Neural cell (in vitro differentiated cells): Measurements from ENCODE around the gene SLC4A1. TPM values are rescaled to one million over a fixed set of nuclear protein-coding genes. Genes with fewer than 3 reads are reported as not detected.

ENCODE experiments used
- H2AFZ ChIP-seq: fragments of 200-600, 300-800 bp; sonication (generic), shearing (Covaris generic); 2 replicates; pipeline ENCODE4 v1.6.0; 2014; ENCODE audit warnings: low read depth, mild to moderate bottlenecking, antibody characterized with exemption, low read length, moderate library complexity
- H3F3A ChIP-seq: fragments of 200-600 bp; shearing (Covaris generic); 2 replicates; pipeline ENCODE4 v1.6.1; 2016; ENCODE audit warnings: mild to moderate bottlenecking, moderate library complexity, mixed read lengths, antibody characterized with exemption, low read length; ENCODE audit not compliant: insufficient read depth, poor library complexity, severe bottlenecking
- H3K27ac ChIP-seq: fragments of 200-600, 300-800 bp; sonication (generic), shearing (Covaris generic); 2 replicates; pipeline ENCODE4 v1.5.1; 2014; ENCODE audit warnings: mild to moderate bottlenecking, low read length, moderate library complexity
- H3K27me3 ChIP-seq: fragments of 300-800, 200-600 bp; sonication (generic), shearing (Covaris generic); 2 replicates; pipeline ENCODE4 v1.6.0; 2014; ENCODE audit warnings: mild to moderate bottlenecking, low read depth, low read length, moderate library complexity; ENCODE audit not compliant: insufficient read depth
- H3K36me3 ChIP-seq: fragments of 300-800, 200-600 bp; sonication (generic), shearing (Covaris generic); 2 replicates; pipeline ENCODE4 v1.5.1; 2014; ENCODE audit warnings: mild to moderate bottlenecking, antibody characterized with exemption, low read length, moderate library complexity; ENCODE audit not compliant: insufficient read depth
- H3K4me2 ChIP-seq: fragments of 300-800, 200-600 bp; sonication (generic), shearing (Covaris generic); 2 replicates; pipeline ENCODE4 v1.6.0; 2014; ENCODE audit warnings: mild to moderate bottlenecking, low read length
- H3K4me3 ChIP-seq: fragments of 300-800, 200-600 bp; sonication (generic), shearing (Covaris generic); 2 replicates; pipeline ENCODE4 v1.5.1; 2014; ENCODE audit warnings: mild to moderate bottlenecking, low read length, moderate library complexity
- H3K79me2 ChIP-seq: fragments of 200-600 bp; shearing (Covaris generic); replicated peaks from 2 replicates; pipeline ENCODE4 v1.6.0; 2014; ENCODE audit warnings: mild to moderate bottlenecking, low read length, moderate library complexity; ENCODE audit not compliant: insufficient read depth
- H3K9ac ChIP-seq: fragments of 300-800, 200-600 bp; sonication (generic), shearing (Covaris generic); 2 replicates; pipeline ENCODE4 v1.6.1; 2016; ENCODE audit warnings: mild to moderate bottlenecking, low read length, mixed read lengths
- H3K9me2 ChIP-seq: fragments of 200-600 bp; shearing (Covaris generic); 2 replicates; pipeline ENCODE4 v1.6.1; 2016; ENCODE audit warnings: mild to moderate bottlenecking, low read length, mixed read lengths; ENCODE audit not compliant: insufficient read depth
- H3K9me3 ChIP-seq: fragments of 200-600, 300-800 bp; sonication (generic), shearing (Covaris generic); 2 replicates; pipeline ENCODE4 v1.6.1; 2016; ENCODE audit warnings: mild to moderate bottlenecking, mixed run types, low read length, moderate library complexity, mixed read lengths
- H4K20me1 ChIP-seq: fragments of 200-600 bp; shearing (Covaris generic); 2 replicates; pipeline ENCODE4 v1.6.1; 2016; ENCODE audit warnings: mild to moderate bottlenecking, mixed run types; ENCODE audit not compliant: insufficient read depth
- EP300 ChIP-seq: fragments of 450-650 bp; conservative IDR thresholded peaks from 2 replicates; pipeline ENCODE4 v1.6.1; 2014; ENCODE audit warnings: antibody characterized with exemption, mild to moderate bottlenecking, moderate library complexity; ENCODE audit not compliant: poor library complexity, severe bottlenecking
- EZH2 ChIP-seq: fragments of 200-600, 300-800 bp; shearing (Covaris generic), sonication (generic); IDR thresholded peaks from 2 replicates; pipeline ENCODE4 v1.6.1; 2014; ENCODE audit warnings: antibody characterized with exemption, low read length, borderline replicate concordance, mild to moderate bottlenecking; ENCODE audit not compliant: insufficient read depth, poor library complexity, severe bottlenecking
- MXI1 ChIP-seq: fragments of 450-650 bp; conservative IDR thresholded peaks from 2 replicates; pipeline ENCODE4 v1.6.1; 2014; ENCODE audit warnings: antibody characterized with exemption, mild to moderate bottlenecking; ENCODE audit not compliant: poor library complexity, severe bottlenecking
- POLR2AphosphoS5 ChIP-seq: IDR thresholded peaks from 2 replicates; pipeline ENCODE4 v1.6.1; 2012
- RAD21 ChIP-seq: fragments of 450-650 bp; conservative IDR thresholded peaks from 2 replicates; pipeline ENCODE4 v1.6.1; 2014; ENCODE audit warnings: antibody characterized with exemption, mild to moderate bottlenecking, moderate library complexity
- SMC3 ChIP-seq: fragments of 450-650 bp; conservative IDR thresholded peaks from 2 replicates; pipeline ENCODE4 v1.6.1; 2014; ENCODE audit warnings: antibody characterized with exemption, mild to moderate bottlenecking, moderate library complexity; ENCODE audit not compliant: poor library complexity
- TAF1 ChIP-seq: IDR thresholded peaks from 2 replicates; pipeline ENCODE4 v1.6.1; 2012; ENCODE audit warnings: low read depth
- polyA plus RNA-seq: library from polyadenylated mRNA; depleted of rRNA; stranded (reverse); fragments of >200 nt; gene quantifications from 2 replicates; pipeline ENCODE4 v1.2.3, GENCODE V29; 2014
- TF ChIP-seq, protein P1 (sequence below): fragments of 450-650 bp; IDR thresholded peaks from 2 replicates; pipeline ENCODE4 v1.5.1; 2014; ENCODE audit warnings: antibody characterized with exemption, mild to moderate bottlenecking, moderate library complexity; ENCODE audit not compliant: poor library complexity, severe bottlenecking
- TF ChIP-seq, protein P2 (sequence below): IDR thresholded peaks from 2 replicates; pipeline ENCODE4 v1.6.1; 2012; ENCODE audit warnings: borderline replicate concordance

Gene SLC4A1
- polyA plus RNA-seq, 1 donor from 2014 or later: 0.05 TPM

GRCh38 chr17:44312396-44313104, 44.6 kb upstream of the SLC4A1 start:
- no peaks in the 10 kb centered on the region for H3K9me3 ChIP-seq
- no peak overlapping the region for H3K27ac ChIP-seq
- H2AFZ ChIP-seq: no peak overlapping the region
- TF ChIP-seq EZH2: no peak
- no peak for TF ChIP-seq TAF1
- TF ChIP-seq MXI1: no peak
- TF ChIP-seq POLR2AphosphoS5: no peak
- no peak for TF ChIP-seq EP300
- TF ChIP-seq RAD21: no peak
- TF ChIP-seq, protein P1, sequence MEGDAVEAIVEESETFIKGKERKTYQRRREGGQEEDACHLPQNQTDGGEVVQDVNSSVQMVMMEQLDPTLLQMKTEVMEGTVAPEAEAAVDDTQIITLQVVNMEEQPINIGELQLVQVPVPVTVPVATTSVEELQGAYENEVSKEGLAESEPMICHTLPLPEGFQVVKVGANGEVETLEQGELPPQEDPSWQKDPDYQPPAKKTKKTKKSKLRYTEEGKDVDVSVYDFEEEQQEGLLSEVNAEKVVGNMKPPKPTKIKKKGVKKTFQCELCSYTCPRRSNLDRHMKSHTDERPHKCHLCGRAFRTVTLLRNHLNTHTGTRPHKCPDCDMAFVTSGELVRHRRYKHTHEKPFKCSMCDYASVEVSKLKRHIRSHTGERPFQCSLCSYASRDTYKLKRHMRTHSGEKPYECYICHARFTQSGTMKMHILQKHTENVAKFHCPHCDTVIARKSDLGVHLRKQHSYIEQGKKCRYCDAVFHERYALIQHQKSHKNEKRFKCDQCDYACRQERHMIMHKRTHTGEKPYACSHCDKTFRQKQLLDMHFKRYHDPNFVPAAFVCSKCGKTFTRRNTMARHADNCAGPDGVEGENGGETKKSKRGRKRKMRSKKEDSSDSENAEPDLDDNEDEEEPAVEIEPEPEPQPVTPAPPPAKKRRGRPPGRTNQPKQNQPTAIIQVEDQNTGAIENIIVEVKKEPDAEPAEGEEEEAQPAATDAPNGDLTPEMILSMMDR: no peak
- no peak for TF ChIP-seq SMC3
- TF ChIP-seq, protein P2, sequence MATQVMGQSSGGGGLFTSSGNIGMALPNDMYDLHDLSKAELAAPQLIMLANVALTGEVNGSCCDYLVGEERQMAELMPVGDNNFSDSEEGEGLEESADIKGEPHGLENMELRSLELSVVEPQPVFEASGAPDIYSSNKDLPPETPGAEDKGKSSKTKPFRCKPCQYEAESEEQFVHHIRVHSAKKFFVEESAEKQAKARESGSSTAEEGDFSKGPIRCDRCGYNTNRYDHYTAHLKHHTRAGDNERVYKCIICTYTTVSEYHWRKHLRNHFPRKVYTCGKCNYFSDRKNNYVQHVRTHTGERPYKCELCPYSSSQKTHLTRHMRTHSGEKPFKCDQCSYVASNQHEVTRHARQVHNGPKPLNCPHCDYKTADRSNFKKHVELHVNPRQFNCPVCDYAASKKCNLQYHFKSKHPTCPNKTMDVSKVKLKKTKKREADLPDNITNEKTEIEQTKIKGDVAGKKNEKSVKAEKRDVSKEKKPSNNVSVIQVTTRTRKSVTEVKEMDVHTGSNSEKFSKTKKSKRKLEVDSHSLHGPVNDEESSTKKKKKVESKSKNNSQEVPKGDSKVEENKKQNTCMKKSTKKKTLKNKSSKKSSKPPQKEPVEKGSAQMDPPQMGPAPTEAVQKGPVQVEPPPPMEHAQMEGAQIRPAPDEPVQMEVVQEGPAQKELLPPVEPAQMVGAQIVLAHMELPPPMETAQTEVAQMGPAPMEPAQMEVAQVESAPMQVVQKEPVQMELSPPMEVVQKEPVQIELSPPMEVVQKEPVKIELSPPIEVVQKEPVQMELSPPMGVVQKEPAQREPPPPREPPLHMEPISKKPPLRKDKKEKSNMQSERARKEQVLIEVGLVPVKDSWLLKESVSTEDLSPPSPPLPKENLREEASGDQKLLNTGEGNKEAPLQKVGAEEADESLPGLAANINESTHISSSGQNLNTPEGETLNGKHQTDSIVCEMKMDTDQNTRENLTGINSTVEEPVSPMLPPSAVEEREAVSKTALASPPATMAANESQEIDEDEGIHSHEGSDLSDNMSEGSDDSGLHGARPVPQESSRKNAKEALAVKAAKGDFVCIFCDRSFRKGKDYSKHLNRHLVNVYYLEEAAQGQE: no peak
- no peak overlapping the region for H3K9ac ChIP-seq
- peaks cover 4% of the 10 kb centered on the region for H3K36me3 ChIP-seq
- peaks cover 18% of the 10 kb centered on the region for H3K27me3 ChIP-seq
- peak overlapping the region; percentile 96 for H3K4me3 ChIP-seq
- no peak overlapping the region for H3K4me2 ChIP-seq
- H4K20me1 ChIP-seq: peaks cover 6% of the 10 kb centered on the region
- H3K79me2 ChIP-seq: peaks cover 30% of the 10 kb centered on the region
- H3F3A ChIP-seq: no peaks in the 10 kb centered on the region
- no peaks in the 10 kb centered on the region for H3K9me2 ChIP-seq

DNA sequence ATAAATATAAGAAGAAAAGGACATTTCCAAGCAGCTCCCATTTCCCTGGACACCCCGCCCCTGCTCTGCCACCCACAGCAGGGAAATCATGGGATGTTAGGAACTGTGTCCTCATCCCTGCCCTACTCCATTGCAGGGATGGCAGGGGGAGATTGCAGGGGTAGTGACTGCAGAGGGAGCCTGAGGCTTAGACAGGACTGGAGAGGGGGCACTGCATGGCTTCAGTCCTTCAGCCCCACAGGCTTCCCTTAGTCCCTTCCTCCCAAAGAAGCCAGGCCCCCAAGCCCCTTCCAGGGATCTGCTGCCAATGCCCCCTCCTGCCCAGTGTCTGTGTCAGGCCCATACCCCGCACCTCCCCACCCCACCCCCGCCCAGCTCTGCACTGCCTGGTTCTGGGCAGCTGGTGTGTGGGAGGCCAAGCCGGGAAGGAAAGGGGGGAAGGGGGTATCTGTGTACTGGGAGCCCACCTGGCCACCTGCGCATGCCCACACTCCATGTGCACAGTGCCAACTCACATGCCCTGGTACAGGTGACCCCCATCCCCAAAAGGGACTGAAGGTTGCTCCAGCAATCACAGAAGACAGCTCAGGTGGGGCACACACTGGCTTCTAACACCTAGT, 43.7 kb upstream of the SLC4A1 start:
- Histone ChIP-seq H3K27ac (no peak overlapping the region), H3K9ac (no peak overlapping the region), H3K36me3 (no peaks in the 10 kb centered on the region), H4K20me1 (peaks cover 6% of the 10 kb centered on the region), H3K9me3 (no peaks in the 10 kb centered on the region), H3K9me2 (no peaks in the 10 kb centered on the region), H3F3A (no peaks in the 10 kb centered on the region), H2AFZ (no peak overlapping the region), H3K4me3 (peak overlapping the region; percentile 96), H3K27me3 (peaks cover 18% of the 10 kb centered on the region), H3K4me2 (no peak overlapping the region), H3K79me2 (peaks cover 30% of the 10 kb centered on the region)
- TF ChIP-seq EP300 (no peak), TAF1 (no peak), EZH2 (no peak), SMC3 (no peak)
- TF ChIP-seq, protein P2: no peak
